ENCODE data around the gene CSF3R. TPM values are rescaled to one million over a fixed set of nuclear protein-coding genes. Genes with fewer than 3 reads are reported as not detected.

CSF3R gene
- total and polyA plus RNA-seq, 2 donors from 2014 or later: 1.4 to 13.3 TPM

GRCh38 chr1:36481771-36482723 lies 666 bp downstream of the CSF3R start:
- Histone ChIP-seq H3K4me1 (ENCODE audit: control insufficient read depth in 2 of 3, insufficient read depth in 2 of 3, low read depth in 1 of 3, low read length in 3 of 3) (peaks cover 0 to 2% (median 0%) of the 10 kb centered on the region in 3 donors), H3K27me3 (ENCODE audit: control insufficient read depth, insufficient read depth, low read length) (no peaks in the 10 kb centered on the region), H3K36me3 (ENCODE audit: control insufficient read depth in 2 of 3, insufficient read depth in 3 of 3, low read length in 3 of 3) (no peaks in the 10 kb centered on the region), H3K9ac (ENCODE audit: low read length in 3 of 3) (no peak overlapping the region), H3K27ac (ENCODE audit: low read depth in 2 of 2, low read length in 2 of 2) (no peak overlapping the region), H3K9me3 (ENCODE audit: control insufficient read depth in 2 of 3, insufficient read depth in 1 of 3, low read length in 3 of 3) (no peaks in the 10 kb centered on the region), H3K4me3 (ENCODE audit: low read length in 3 of 3) (no peak overlapping the region)
- intact Hi-C loops (cut with DNase I): no loop called here
- FAIRE-seq (no peak), DNase-seq (peak in 1 of 5 donors; percentile 20)
- TF ChIP-seq CTCF (IDR thresholded peaks at IDR 0.05; ENCODE audit: borderline replicate concordance, extremely low read depth, insufficient read depth): no peak

GRCh38 chr1:36481091-36481490 lies 1.6 kb downstream of the CSF3R start:
- Histone ChIP-seq H3K36me3 (ENCODE audit: control insufficient read depth in 2 of 3, insufficient read depth in 3 of 3, low read length in 3 of 3) (no peaks in the 10 kb centered on the region), H3K9ac (ENCODE audit: low read length in 3 of 3) (no peak overlapping the region), H3K27me3 (ENCODE audit: control insufficient read depth, insufficient read depth, low read length) (no peaks in the 10 kb centered on the region), H3K27ac (ENCODE audit: low read depth in 2 of 2, low read length in 2 of 2) (no peak overlapping the region), H3K4me1 (ENCODE audit: control insufficient read depth in 2 of 3, insufficient read depth in 2 of 3, low read depth in 1 of 3, low read length in 3 of 3) (no peaks in the 10 kb centered on the region), H3K9me3 (ENCODE audit: control insufficient read depth in 2 of 3, insufficient read depth in 1 of 3, low read length in 3 of 3) (no peaks in the 10 kb centered on the region), H3K4me3 (ENCODE audit: low read length in 3 of 3) (no peak overlapping the region)
- no peak for TF ChIP-seq CTCF (IDR thresholded peaks at IDR 0.05; ENCODE audit: borderline replicate concordance, extremely low read depth, insufficient read depth)
- FAIRE-seq (no peak), DNase-seq (no peak)
- intact Hi-C loops (cut with DNase I): no loop called here

GRCh38 chr1:36480161-36480560 lies 2.6 kb downstream of the CSF3R start:
- intact Hi-C loops (cut with DNase I): no loop called here
- H3K4me3 ChIP-seq (ENCODE audit: low read length in 3 of 3): no peak overlapping the region

More at GRCh38 chr1:36480161-36480560, 2.6 kb downstream of the CSF3R start:
- H3K9ac ChIP-seq (ENCODE audit: low read length in 3 of 3): no peak overlapping the region
- DNase-seq: no peak
- no peaks in the 10 kb centered on the region for H3K9me3 ChIP-seq (ENCODE audit: control insufficient read depth in 2 of 3, insufficient read depth in 1 of 3, low read length in 3 of 3)
- no peaks in the 10 kb centered on the region for H3K27me3 ChIP-seq (ENCODE audit: control insufficient read depth, insufficient read depth, low read length)
- FAIRE-seq: no peak
- no peak for TF ChIP-seq CTCF (IDR thresholded peaks at IDR 0.05; ENCODE audit: borderline replicate concordance, extremely low read depth, insufficient read depth)
- no peak overlapping the region for H3K27ac ChIP-seq (ENCODE audit: low read depth in 2 of 2, low read length in 2 of 2)
- H3K4me1 ChIP-seq (ENCODE audit: control insufficient read depth in 2 of 3, insufficient read depth in 2 of 3, low read depth in 1 of 3, low read length in 3 of 3): no peaks in the 10 kb centered on the region
- H3K36me3 ChIP-seq (ENCODE audit: control insufficient read depth in 2 of 3, insufficient read depth in 3 of 3, low read length in 3 of 3): no peaks in the 10 kb centered on the region

All from kidney (tissue), 14 donors.